Pancreas (tissue), 10 donors: ENCODE data around the gene MTMR4. TPM values are rescaled to one million over a fixed set of nuclear protein-coding genes. Genes with fewer than 3 reads are reported as not detected.

Experiments used
- ATAC-seq, 4 donors: fragments of 200-7000 bp; cut with Tn5 transposase; one replicate each; pipeline versions ENCODE4 v1.8.0 to v1.9.1; 2020; ENCODE audit warnings: mild to moderate bottlenecking in 4 of 4, moderate library complexity in 4 of 4
- DNase-seq, 6 donors: peaks; one replicate each; pipeline ENCODE4 v3.0.0-alpha.2; 2020
- FAIRE-seq: peaks from 2 replicates; lab custom pipeline; 2012; peaks lifted over from hg19 to GRCh38; lab: Jason Lieb, UNC
- H3K27ac ChIP-seq, 4 donors: fragments of 200-600 bp; sonication (generic); 1 replicate in 3 of 4; 2 replicates in 1 of 4; pipeline versions ENCODE4 v1.5.0 to v1.8.0; 2020
- H3K27me3 ChIP-seq, 4 donors: fragments of 200-600 bp; one replicate each; pipeline ENCODE4 v1.8.0; 2021
- H3K36me3 ChIP-seq, 3 donors: fragments of 200-600 bp; sonication (generic) in 1 of 3; one replicate each; pipeline versions ENCODE4 v1.5.0 to v1.8.0; 2020 to 2021
- H3K4me1 ChIP-seq, 3 donors: fragments of 200-600 bp; one replicate each; pipeline ENCODE4 v1.8.0; 2021
- H3K4me3 ChIP-seq, 4 donors: fragments of 200-600 bp; sonication (generic) in 2 of 4; one replicate each; pipeline versions ENCODE4 v1.5.0 to v1.8.0; 2020 to 2021
- H3K9me3 ChIP-seq, 4 donors: fragments of 200-600 bp; one replicate each; pipeline ENCODE4 v1.8.0; 2021
- WGBS, 2 donors: extraction: QIAGEN DNeasy Blood & Tissue Kit; methylation state at CpG; one replicate each; pipeline ENCODE4 v1.1.7; 2013; 5-methylcytosine and 5-hydroxymethylcytosine counted together
- intact Hi-C, 3 donors: fragments of 100-400 bp; cut with DNase I; formaldehyde crosslinking; loops; one replicate each; pipeline versions ENCODE4 v1.11.1 to v1.14.2; 2022
- polyA plus RNA-seq, 2 donors: library from polyadenylated mRNA; stranded (reverse); fragments of 200-250 nt; gene quantifications; one replicate each; pipeline ENCODE4 v1.2.3, GENCODE V29; 2013
- total RNA-seq, 6 donors: library from RNA; stranded (reverse); fragmentation: NEBNext Ultra II Directional in 4 of 6; extraction: Animal tissue kit (Norgen Biotek cat#: 25700) in 4 of 6; gene quantifications; one replicate each; pipeline versions ENCODE4 v1.2.1 to v1.2.4, GENCODE V29; 2021 to 2023
- TF ChIP-seq, protein P1 (sequence below), 4 donors: fragments of 200-600 bp; sonication (generic) in 3 of 4; IDR thresholded peaks; one replicate each; pipeline versions ENCODE4 v1.5.0 to v1.8.0; 2021; ENCODE audit warnings: antibody characterized with exemption in 4 of 4
- donor health status: healthy with polysubstance abuse.
- donor health status: DM: no; HTN: no; CAD: no; lungs with moderate emphysema.
- donor health status: DM: no; HTN: no; CAD: no.
- donor health status: control.
- donor health status: control.
- donor health status: Bipolar disorder and iron deficiency.
- donor health status: DM: yes; HTN: yes; CAD: no.
- donor health status: DM: no; HTN: no; CAD: no.
- donor health status: DM: no; HTN: no; CAD: no.
- donor health status: DM: yes; HTN: yes; CAD: no.

Gene MTMR4
- total and polyA plus RNA-seq, 8 donors = 8.1 to 19.9 (median 14.5) TPM

DNA sequence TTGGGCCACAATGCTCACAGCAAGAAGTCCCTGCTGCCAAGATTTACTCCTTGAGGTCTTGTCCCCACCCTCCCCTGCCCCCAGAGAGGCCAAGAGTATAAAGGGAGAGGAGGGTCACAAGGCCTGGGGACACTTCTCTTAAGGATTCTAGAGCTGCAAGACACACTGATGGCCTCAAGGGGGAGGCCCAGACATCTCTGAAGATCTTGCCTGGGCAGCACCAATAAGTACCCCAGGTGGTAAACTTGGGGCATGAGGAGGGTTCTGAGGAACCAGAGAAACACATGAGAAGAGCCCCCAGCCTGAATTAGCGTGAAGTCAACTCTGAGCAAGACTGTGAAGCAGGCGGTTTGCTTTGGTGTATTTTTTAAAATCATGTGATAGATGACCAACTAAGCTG, 26.8 kb upstream of the MTMR4 start:
- Histone ChIP-seq H3K9me3 (no peaks in the 10 kb centered on the region), H3K4me3 (no peak overlapping the region), H3K4me1 (no peaks in the 10 kb centered on the region), H3K36me3 (no peaks in the 10 kb centered on the region), H3K27ac (no peak overlapping the region), H3K27me3 (no peaks in the 10 kb centered on the region)
- FAIRE-seq (no peak), ATAC-seq (no peak), DNase-seq (no peak)
- TF ChIP-seq, protein P1, sequence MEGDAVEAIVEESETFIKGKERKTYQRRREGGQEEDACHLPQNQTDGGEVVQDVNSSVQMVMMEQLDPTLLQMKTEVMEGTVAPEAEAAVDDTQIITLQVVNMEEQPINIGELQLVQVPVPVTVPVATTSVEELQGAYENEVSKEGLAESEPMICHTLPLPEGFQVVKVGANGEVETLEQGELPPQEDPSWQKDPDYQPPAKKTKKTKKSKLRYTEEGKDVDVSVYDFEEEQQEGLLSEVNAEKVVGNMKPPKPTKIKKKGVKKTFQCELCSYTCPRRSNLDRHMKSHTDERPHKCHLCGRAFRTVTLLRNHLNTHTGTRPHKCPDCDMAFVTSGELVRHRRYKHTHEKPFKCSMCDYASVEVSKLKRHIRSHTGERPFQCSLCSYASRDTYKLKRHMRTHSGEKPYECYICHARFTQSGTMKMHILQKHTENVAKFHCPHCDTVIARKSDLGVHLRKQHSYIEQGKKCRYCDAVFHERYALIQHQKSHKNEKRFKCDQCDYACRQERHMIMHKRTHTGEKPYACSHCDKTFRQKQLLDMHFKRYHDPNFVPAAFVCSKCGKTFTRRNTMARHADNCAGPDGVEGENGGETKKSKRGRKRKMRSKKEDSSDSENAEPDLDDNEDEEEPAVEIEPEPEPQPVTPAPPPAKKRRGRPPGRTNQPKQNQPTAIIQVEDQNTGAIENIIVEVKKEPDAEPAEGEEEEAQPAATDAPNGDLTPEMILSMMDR (IDR thresholded peaks at IDR 0.05) = no peak
- intact Hi-C loops = no loop called here
- 73 to 82% methylated on average over 2 of the region's 2 CpGs for WGBS, 2 donors

DNA sequence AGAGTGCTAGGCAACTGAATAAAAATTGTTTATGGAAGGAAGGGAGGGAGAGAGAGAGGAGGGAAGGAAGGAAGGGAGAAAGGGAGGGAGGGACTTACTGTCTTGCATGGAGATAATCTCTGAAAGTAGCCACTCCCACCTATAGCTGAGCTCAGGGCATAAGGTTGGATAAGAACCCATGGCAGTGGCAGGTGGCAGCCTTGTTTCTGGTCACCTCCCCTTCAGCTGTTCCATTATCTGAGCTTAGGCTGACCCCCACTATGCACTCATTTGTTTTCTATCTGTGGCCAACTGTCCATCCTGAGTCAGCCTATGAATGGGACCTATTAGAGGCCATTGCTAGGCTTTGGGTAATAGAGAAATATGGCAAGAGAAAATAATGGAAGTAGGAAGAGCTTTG, 25.3 kb upstream of the MTMR4 start:
- Histone ChIP-seq H3K4me1 (no peaks in the 10 kb centered on the region), H3K27ac (no peak overlapping the region), H3K27me3 (no peaks in the 10 kb centered on the region), H3K36me3 (no peaks in the 10 kb centered on the region), H3K9me3 (no peaks in the 10 kb centered on the region), H3K4me3 (no peak overlapping the region)
- no peak for FAIRE-seq
- intact Hi-C loops = no loop called here
- no peak for ATAC-seq
- no peak for DNase-seq
- TF ChIP-seq, protein P1 (IDR thresholded peaks at IDR 0.05) = no peak

DNA sequence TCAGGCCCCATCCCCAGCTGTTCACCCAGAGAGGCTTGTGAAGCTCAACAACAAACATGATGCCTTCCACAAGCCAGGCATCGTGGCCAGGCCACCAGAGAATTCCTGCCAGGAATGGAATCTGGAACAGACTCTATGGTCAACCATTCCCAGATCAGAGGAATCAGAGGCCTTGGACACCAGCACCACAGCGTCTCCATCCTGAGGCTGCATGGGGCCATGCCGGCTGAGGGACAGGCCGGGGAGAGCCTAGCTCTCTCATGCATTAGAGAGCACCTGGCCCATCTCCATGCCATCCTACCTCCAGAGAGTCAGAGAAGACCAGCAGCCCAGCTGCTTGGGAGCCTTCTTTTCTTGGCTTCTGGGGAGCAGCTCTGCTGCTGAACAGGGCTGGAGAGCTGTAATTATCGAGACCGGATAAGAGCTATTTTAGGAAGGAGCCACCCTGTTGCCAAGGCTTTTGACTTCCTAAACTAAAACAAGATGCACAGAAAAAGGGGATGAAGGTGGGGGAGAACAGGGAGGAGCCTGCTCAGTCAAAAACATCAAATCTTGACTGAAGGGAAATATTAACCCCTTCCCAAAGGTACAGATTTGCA, 24.5 kb upstream of the MTMR4 start:
- intact Hi-C loops = no loop called here
- TF ChIP-seq, protein P1 (IDR thresholded peaks at IDR 0.05) = no peak
- no peak overlapping the region for H3K27ac ChIP-seq
- H3K4me3 ChIP-seq = no peak overlapping the region
- no peaks in the 10 kb centered on the region for H3K9me3 ChIP-seq
- H3K4me1 ChIP-seq = no peaks in the 10 kb centered on the region
- 85 to 86% methylated on average over 6 of the region's 6 CpGs for WGBS, 2 donors
- H3K36me3 ChIP-seq = no peaks in the 10 kb centered on the region
- ATAC-seq = no peak
- H3K27me3 ChIP-seq = no peaks in the 10 kb centered on the region
- no peak for DNase-seq
- FAIRE-seq = no peak

DNA sequence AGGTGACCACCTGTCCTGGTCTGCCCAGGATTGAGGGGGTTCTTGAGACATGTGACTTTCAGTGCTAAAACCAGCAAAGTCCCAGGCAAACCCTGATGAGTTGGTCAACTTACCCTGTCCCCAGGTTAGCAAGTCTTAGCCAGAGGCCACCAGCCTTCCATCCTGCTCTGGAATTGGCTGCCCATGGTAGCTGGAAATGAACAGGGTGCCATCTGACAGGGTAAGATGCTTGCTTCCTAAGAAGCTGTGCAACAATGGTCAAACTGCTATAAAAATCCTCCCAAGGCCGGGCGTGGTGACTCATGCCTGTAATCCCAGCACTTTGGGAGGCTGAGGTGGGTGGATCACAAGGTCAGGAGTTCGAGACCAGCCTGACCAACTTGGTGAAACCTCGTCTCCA, 22.8 kb upstream of the MTMR4 start:
- 81 to 92% methylated on average over 4 of the region's 4 CpGs for WGBS, 2 donors
- ATAC-seq = no peak
- intact Hi-C loops = no loop called here
- Histone ChIP-seq H3K36me3 (no peaks in the 10 kb centered on the region), H3K27me3 (no peaks in the 10 kb centered on the region), H3K4me3 (no peak overlapping the region), H3K4me1 (no peaks in the 10 kb centered on the region), H3K27ac (no peak overlapping the region), H3K9me3 (no peaks in the 10 kb centered on the region)
- DNase-seq = no peak
- TF ChIP-seq, protein P1 (IDR thresholded peaks at IDR 0.05) = no peak
- no peak for FAIRE-seq

DNA sequence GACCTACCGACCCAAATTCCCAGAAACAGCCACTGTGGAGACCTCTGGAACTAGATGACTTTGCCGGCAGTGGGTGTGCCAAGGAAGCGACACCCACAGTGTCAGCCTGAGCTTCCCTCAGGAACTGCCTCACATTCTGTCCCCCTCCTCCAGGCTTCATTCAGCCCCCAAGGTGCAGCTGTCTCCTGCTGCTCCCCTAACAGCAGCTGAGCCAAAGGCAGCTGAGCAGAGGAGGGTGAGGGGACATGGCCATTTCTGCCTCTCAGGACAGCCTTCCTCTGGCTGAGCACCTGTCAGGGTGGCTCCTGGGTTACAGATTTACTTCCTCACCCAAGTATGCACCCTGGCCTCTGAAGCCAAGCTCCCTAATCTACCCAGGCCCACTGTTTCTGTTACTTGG, 22.1 kb upstream of the MTMR4 start:
- Histone ChIP-seq H3K27me3 (no peaks in the 10 kb centered on the region), H3K9me3 (no peaks in the 10 kb centered on the region), H3K27ac (no peak overlapping the region), H3K36me3 (no peaks in the 10 kb centered on the region), H3K4me1 (no peaks in the 10 kb centered on the region), H3K4me3 (no peak overlapping the region)
- TF ChIP-seq, protein P1 (IDR thresholded peaks at IDR 0.05) = no peak
- intact Hi-C loops = no loop called here
- no peak for ATAC-seq
- FAIRE-seq = no peak
- WGBS, 2 donors = 86 to 94% methylated on average over 3 of the region's 3 CpGs
- DNase-seq = no peak
